Measurements from ENCODE around the gene CRYAB.
A peak's percentile ranks its signal among the peaks of the same experiment; 100 is the strongest.
"Not testable (repeated sequence)": the region's sequence is repeated elsewhere in the genome, so short reads cannot be mapped to it uniquely, and the experiment has no call there.

The CRYAB gene

DNA sequence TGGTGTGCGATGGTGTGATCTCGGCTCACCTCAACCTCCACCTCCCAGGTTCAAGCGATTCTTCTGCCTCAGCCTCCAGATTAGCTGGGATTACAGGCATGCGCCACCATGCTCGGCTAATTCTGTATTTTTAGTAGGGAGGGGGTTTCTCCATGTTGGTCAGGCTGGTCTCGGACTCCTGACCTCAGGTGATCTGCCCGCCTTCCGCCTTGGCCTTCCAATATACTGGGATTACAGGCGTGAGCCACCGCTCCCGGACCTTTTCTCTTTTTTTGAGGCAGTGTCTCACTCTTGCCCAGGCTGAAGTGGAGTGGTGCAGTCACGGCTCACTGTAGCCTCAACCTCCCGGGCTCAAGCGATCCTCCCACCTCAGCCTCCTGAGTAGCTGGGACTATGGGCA, 21.6 kb upstream of the CRYAB start:
- DNase-seq (ENCODE audit: low spot score): not testable (repeated sequence)

- DNase-seq (ENCODE audit: low spot score): no peak
Observed at GRCh38 chr11:111932611-111932950, 21.0 kb upstream of the CRYAB start.

DNA sequence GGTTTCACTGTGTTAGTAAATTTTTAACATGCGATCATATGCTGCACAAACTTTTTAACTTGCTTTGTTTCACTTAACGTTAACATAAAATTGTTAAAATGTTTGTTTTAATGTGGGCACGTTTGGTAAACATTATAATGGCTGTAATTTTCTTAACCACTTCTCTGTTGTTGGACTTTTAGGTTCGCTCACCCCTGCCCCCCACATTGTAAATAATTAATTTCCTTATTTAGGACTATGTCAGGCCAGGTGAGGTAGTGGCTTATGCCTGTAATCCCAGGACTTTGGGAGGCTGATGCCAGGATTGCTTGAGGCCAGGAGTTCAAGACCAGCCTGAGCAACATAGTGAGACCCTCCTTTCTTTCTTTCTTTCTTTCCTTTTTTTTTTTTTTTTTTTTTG, 18.9 kb upstream of the CRYAB start:
- no peak for DNase-seq (ENCODE audit: low spot score)

DNA sequence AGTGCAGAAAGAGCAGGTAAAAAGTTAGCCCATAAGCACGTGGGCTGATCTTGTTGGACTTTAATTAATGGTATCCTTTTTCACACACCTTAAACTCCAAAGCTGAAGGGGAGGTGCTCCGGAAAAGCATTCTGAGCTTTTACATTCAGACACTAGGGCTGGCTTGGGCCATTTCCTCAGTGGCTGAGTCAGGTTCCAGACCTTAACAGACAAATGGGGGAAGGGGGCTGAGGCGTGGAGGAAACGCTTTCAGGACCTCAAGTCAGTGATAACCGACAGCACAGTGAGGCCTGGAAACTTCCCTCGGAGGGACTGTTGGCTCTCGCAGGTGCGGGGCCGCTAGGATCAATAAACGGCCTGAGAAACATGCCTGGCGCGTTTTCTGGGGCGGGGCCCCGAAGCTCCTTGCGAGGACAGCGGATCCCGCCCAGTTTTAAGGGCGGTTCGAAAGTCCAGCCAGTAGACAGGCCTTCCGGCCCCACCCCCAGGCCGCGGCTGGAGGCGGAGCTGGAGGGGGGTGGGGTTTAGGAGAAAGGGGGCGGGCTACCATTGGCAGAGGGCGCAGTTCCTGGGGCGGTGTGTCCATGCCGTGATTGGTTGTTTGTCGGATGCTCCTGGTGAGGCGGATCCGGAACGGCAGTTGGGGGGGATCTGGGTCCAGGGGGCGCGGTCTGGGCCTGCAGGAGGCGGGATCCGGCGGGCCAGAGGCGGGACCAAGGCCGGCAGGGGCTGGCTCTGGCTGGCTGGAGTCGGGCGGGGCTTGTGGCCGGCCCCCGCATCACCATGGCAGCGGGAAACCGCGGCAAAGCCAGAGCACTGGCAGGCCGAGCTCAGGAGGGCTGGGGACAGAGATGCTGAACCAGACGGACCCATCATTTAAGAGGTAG, 15.2 kb upstream of the CRYAB start:
- peak; percentile 87 for DNase-seq (ENCODE audit: low spot score)

DNA sequence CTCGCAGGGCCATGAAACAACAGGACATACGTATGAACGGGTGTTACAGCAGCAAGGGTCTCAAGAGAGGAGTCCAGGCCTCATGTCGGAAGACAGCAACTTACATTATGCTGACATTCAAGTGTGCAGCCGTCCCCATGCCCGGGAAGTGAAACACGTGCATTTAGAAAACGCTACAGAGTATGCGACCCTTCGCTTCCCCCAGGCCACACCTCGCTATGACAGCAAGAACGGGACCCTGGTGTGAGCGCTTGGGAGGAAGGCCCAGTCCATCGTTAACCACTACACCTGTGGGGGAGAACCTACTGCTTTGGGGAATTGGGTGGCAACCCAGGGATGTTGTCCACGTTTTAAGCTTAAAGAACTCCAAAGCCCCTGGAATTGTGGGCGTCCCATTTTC, 14.4 kb upstream of the CRYAB start:
- DNase-seq (ENCODE audit: low spot score): no peak

DNA sequence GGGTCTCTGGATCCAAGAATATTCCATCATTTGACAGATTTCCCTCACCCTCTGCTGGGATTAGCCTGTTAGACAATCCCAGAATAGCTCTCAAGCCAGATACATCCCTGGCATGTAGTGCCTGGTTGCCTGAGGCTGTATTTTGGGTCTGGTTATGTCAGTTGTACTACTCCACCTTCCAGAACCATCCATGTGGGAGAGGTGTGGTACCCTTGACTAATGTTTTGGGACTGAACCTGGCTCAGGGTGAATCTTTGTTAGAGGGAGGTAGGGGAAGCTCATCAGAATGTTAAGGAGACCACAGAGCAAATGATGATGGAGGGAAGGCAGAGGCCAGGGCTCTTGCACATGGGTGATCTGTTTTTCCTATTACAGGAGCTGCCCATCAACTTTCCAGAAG, 12.4 kb upstream of the CRYAB start:
- no peak for DNase-seq (ENCODE audit: low spot score)

DNA sequence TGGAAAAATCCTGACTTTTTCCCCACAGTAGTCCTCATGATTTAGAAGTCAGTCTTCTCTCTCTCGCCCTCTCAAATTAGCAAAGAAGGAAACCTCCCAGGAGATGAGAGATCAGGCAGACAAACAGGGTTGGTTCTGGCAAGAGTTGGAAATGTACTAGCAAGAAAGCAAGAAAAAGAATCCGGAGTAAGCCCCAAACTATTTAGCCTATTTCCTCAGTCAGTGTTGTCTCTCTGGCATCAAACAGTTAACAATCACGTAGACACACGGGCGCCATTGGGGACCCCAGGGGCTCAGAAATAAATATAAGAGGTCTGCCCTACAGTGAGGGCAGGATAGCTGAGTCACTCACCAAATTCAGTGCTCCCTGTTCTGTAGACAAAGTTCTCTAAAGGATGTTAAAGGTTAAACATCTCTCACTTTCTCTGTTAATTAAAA, 11.8 kb upstream of the CRYAB start:
- DNase-seq (ENCODE audit: low spot score): no peak

DNA sequence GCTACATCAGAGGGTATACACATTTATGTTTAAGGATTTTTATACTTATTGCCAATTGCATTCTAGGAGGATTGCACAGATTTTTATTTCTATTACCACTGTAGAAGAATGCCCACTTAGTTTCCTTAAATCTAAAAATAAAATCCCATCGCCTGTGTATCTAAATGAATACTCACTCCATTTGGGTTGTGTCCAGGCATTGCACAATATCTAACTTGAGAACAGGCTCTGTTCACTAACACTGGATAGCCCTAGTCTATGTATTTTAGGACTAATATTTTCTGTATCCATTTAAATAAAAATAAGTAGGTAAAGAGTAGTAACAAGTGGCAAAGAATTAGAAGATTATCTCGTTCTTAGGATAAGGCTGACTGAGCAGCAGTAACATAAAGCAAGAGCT, 11.2 kb upstream of the CRYAB start:
- DNase-seq (ENCODE audit: low spot score): no peak

DNA sequence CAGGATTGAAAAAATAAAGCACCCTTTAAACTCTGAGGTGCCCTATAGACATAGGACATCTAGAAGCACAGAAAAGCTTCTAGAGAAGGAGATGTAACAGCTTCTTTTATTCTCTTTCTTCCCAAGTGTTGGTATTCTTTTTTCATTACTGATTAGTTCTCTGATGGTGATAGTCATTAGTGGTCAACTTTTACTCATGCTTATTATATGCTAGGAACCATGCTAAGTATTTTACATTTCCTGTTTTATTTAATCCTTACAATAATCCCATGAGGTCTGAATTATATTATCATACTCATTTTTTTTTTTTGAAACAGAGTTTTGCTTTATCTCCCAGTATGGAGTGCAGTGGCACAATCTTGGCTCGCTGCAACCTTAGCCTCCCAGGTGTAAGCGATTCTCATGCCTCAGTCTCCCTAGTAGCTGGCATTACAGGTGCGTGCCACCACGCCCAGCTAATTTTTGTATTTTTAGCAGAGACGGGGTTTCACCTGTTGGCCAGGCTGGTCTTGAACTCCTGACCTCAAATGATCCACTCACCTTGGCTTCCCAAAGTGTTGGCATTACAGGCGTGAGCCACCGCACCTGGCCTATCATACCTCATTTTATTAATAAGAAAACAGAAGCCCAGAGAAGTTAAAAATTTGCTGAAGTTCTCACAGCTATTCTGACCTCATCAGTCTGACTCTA, 10.1 kb upstream of the CRYAB start:
- no peak for DNase-seq (ENCODE audit: low spot score)

DNA sequence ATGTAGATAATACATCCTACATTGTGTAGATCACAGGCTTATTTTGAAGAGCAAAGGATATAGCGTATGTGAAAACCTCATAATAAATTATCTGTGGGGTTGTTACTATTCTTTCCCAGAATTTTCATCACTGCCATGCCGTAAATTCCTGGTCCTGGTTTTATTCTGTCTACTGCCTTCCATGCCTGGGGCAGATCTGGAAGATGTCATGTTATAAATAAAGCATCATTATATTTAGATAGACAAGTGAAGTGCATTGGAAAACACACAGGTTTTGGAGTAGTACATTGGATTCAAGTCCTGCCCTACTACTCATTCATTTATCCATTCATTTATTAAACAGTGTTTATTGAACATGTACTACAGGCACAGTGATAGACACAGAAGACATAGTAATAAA, 9.3 kb upstream of the CRYAB start:
- DNase-seq (ENCODE audit: low spot score): no peak

- DNase-seq (ENCODE audit: low spot score): peak; percentile 77
Observed at GRCh38 chr11:111918390-111919256, 7.1 kb upstream of the CRYAB start, which contains the start of gene C11orf52. Gene C11orf52 (plus strand): TSS chr11:111918913. CDS start chr11:111918973, 60 bp downstream.

- DNase-seq (ENCODE audit: low spot score): no peak
Observed at GRCh38 chr11:111917788-111918187, 6.2 kb upstream of the CRYAB start.

GRCh38 chr11:111917312-111917711, 5.7 kb upstream of the CRYAB start:
- no peak for DNase-seq (ENCODE audit: low spot score)

GRCh38 chr11:111916768-111917167, 5.2 kb upstream of the CRYAB start:
- DNase-seq (ENCODE audit: low spot score): no peak

DNA sequence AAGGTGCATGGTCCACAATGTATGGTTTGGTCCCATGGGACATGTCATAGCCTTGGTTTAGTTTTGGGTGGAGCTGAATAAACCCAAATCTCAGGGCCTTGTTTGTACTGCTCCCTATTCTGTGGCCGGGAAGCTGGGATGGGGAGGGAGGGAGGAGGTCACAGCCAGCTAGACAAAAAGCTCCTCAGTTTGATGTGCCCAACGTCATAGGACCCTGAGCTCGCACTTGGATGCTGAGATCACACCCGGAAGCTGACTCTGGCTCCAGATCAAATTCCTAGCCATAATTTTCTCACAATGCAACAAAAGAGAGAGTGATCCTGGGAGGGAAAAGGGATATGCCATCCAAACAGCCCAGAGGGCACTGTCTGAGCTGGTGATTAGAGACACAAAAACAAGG, 2.4 kb upstream of the CRYAB start:
- DNase-seq (ENCODE audit: low spot score): no peak

- DNase-seq (ENCODE audit: low spot score): no peak
Observed at GRCh38 chr11:111913031-111913861, 1.7 kb upstream of the CRYAB start.

GRCh38 chr11:111912535-111912934, 965 bp upstream of the CRYAB start, which contains the start of gene HSPB2:
Gene HSPB2 (plus strand): TSS chr11:111912734. CDS start chr11:111912830, 96 bp downstream.
- DNase-seq (ENCODE audit: low spot score): no peak

- no peak for DNase-seq (ENCODE audit: low spot score)
Observed at GRCh38 chr11:111910676-111911562, 651 bp downstream of the CRYAB start.

- DNase-seq (ENCODE audit: low spot score): no peak
Observed at GRCh38 chr11:111909378-111909777, 2.2 kb downstream of the CRYAB start.

DNA sequence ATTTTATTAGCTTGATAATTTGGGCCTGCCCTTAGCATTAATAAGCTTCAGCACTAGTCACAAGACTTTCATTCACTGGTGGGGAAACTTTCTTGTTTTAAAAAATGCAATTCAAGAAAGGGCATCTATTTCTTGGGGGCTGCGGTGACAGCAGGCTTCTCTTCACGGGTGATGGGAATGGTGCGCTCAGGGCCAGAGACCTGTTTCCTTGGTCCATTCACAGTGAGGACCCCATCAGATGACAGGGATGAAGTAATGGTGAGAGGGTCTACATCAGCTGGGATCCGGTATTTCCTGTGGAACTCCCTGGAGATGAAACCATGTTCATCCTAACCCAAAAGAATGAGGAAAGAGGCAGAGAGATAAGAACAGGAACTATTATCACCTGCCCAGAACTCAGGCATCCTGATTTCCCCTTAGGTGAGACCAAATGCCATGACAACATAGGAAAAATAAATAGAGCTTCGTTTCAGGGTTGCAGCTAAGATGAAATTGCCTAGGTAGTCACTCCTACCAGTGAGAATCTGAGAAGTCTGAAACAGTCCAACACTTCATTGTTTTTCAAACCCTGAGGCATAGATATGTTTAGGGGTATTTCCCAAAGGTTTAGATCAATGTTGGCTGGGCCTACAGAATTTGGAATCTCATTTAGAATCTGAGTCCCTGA, 2.8 kb downstream of the CRYAB start:
- DNase-seq (ENCODE audit: low spot score): no peak
